Stimulated activated CD4-positive, alpha-beta T cell treated with anti-CD3 and anti-CD28 coated beads, Interleukin-2, amount 100 ng/mL, for 4 hours (primary cell): Measurements from ENCODE around the gene KIF1A.

Experiments
- DNase-seq: peaks from one replicate; pipeline ENCODE4 v3.0.0-alpha.2; 2020; ENCODE audit warnings: low read depth

The KIF1A gene, protein sequence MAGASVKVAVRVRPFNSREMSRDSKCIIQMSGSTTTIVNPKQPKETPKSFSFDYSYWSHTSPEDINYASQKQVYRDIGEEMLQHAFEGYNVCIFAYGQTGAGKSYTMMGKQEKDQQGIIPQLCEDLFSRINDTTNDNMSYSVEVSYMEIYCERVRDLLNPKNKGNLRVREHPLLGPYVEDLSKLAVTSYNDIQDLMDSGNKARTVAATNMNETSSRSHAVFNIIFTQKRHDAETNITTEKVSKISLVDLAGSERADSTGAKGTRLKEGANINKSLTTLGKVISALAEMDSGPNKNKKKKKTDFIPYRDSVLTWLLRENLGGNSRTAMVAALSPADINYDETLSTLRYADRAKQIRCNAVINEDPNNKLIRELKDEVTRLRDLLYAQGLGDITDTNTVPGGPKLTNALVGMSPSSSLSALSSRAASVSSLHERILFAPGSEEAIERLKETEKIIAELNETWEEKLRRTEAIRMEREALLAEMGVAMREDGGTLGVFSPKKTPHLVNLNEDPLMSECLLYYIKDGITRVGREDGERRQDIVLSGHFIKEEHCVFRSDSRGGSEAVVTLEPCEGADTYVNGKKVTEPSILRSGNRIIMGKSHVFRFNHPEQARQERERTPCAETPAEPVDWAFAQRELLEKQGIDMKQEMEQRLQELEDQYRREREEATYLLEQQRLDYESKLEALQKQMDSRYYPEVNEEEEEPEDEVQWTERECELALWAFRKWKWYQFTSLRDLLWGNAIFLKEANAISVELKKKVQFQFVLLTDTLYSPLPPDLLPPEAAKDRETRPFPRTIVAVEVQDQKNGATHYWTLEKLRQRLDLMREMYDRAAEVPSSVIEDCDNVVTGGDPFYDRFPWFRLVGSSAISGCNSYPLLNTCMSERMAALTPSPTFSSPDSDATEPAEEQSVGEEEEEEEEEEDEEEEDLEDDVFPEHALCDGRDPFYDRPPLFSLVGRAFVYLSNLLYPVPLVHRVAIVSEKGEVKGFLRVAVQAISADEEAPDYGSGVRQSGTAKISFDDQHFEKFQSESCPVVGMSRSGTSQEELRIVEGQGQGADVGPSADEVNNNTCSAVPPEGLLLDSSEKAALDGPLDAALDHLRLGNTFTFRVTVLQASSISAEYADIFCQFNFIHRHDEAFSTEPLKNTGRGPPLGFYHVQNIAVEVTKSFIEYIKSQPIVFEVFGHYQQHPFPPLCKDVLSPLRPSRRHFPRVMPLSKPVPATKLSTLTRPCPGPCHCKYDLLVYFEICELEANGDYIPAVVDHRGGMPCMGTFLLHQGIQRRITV (N-terminal part only)

DNA sequence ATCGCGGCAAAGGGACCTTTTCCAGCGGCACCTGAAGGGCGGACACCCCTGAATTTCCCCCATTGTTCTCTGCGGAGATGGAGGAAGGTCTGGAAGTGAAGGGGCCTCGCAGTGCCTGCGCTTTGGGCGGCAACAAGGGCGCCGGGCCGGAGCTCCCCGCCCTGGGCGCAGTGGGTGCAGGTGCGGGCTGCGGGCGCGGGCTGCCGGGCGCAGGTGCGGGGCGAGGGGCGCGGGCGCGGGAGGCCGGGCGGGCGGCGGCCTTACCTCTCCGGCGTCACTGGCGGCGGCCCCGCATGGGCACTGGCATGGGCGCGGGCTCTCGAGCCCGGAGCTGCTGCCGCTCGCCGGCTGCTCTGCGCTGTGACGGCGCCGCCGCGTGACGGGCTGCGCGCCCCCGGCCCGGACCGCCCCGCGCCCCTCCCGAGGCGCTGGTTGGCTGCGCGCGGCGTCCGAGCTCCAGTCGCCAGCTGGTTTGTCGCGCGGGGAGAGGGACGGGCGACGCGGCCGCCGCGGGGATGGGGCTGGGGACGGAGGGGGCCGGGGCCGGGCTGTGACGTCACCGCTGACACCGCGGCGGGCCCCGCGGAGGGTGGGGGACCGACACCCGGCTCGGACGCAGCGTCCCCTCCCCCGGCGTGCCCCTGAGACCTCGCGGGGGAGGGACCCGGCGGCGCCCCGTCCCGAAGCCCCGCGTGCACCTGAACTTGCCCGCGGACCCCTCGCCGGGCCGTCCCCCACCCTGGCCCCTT, at the start of gene KIF1A:
Gene KIF1A (minus strand): TSS at position 362 of the 749 bp plus-strand sequence. CDS start 22,467 bp downstream, outside the sequence.
- no peak for DNase-seq

DNA sequence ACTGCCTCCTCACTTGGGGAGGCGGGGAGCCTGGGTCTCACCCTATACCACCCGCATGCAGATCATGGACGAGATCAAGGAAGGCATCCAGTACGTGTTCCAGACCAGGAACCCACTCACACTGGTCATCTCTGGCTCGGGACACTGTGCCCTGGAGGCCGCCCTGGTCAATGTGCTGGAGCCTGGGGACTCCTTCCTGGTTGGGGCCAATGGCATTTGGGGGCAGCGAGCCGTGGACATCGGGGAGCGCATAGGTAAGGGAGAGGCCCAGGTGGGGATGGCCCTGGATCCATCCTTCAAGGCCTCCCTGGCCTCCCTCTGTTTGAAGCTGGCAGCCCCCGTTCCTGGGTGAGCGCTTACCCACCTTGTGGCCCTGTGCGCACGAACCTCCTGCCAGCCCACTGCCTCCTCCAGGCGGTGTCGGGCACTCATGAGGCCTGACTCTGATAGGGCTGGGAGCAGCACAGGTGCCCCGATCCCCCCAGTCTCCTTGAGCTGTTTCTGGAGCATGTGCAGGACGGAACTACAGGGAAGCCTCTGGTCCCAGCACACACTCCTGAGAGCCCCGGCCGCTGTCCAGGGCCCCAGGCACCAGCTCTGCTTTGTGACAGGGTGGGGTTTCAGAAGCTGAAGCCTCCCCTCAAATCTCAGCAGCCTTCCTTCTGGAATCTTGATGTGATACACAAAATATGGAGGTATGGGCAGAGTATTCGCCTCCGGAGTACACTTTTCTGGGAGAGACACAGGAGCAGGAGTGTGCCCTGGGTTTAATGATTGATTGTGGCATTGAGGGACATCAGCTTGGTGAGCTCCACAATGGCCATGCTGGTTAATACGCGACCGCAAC, 49.3 kb upstream of the KIF1A start:
- DNase-seq: no peak

DNA sequence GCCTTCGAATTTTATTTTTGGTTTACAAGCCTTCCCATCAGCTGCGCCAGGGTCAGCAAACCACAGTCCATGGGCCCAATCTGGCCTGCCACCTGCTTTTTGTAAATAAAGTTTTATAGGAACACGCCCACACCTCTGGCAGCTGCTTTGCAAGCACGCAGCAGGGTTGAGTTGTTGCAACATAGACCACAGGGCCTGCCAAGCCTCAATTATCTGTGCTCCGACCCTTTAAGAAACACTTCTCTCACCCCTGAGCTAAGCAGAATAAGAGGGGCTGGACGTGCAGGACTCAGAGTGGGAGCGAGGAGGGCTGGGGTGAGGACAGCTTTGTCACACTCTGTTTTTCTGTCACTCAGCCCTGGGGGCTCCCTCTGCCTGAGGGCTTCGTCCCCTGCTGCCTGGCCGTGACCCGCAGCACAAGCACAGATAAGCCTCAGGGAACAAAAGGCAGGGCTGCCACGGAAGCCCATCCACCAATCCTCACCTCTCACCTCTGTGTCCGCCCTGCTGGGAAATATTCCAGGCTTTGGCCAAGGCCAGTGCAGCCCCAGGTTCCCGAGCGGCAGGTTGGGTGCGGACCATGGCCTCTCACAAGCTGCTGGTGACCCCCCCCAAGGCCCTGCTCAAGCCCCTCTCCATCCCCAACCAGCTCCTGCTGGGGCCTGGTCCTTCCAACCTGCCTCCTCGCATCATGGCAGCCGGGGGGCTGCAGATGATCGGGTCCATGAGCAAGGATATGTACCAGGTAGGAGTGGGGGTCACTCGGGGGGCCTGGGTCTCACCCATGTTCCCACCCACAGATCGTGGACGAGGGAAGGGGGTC, 48.5 kb upstream of the KIF1A start, which contains the start of gene AGXT:
Gene AGXT (plus strand): TSS at position 539 of the 823 bp plus-strand sequence. CDS start 42 bp downstream, at position 581.
- no peak for DNase-seq

DNA sequence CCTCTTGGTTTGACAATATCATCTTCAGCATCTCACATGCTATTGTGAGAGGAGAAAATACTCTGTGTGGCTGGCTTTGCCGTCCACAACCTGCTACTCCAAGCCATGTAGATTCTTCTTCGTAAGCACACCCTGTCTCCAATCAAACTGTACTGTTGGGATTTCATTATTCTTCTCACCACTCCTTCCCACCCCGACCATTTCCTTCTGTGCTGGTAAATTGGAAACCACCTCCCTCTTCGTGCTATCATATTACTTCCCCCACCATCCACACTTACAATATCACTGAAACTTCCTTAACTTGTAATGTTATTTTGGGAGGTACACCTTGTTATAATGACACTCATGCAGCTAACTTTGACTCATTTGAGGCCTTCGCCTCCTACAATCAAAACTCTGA, 45.4 kb upstream of the KIF1A start:
- no peak for DNase-seq

DNA sequence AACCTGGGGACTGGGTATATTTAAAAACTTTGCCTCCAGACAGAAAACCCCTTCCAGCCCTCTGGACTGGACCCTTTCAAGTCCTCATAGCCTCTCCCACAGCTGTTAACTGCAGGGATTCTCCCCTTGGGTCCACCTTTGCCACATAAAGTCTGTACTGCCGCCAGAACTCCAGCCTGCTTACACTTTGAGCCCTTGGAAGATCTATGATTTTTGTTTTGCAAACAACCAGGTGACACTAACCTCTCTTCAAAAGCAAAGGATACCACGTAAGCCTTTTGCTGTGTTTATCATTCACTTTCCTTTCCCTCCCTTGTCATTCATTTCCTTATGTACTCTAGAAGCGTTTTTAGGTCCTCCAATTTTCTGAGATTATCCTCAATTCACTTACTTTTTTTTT, 44.5 kb upstream of the KIF1A start:
- DNase-seq: no peak

DNA sequence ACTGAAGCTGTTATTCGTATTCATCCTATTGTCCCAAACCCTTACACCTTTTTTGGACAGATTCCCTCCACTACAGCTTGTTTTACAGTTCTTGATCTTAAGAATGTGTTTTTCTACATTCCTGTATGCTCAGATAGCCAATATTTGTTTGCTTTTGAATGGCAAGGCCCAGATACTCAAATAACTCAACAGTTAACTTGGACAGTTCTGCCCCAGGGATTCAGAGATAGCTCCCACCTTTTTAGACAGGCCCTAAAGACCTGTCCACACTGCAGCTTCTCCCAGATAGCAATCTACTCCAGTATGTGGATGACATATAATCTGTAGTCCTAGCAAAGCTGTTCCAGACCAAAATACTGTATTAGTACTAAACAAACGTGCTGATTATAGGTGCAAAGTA, 41.5 kb upstream of the KIF1A start:
- no peak for DNase-seq

DNA sequence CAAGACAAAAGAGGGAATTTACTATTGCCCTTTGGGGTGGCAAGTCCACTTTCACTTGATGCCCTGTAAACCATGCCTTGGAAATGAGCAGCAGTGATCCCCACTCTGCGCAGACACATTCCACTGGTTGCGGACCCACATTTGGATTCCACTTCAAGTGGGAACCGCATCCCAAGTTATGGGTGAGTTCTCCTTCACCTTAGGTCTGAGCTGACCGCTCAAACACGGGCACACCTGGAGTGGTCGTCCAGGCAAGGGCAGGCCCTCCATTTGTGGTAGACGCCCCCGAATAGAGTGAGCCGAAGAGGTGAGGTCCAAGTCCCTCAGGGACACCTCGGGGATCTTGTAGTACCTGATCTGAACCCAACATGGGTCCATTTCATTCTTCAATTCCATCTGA, 38.9 kb upstream of the KIF1A start:
- no peak for DNase-seq

DNA sequence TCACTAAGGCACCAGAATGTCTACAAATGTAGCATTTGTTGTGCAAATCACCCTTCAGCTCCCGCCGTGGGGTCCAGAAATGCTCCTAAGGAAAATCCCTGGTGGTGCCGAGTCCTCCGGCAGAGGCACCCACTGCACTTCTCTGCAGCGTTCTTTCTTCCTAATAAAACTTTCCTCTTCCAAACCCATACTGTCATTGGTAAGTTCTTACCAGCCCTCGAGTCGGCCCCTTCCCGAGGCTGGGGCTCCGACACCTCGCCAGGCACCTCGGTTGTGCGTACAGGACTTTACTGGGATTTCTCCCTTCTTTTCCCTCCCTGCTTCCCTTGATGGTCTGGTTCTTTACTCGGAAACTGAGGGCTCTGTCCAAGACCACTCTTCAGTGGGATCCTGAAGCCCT, 38.3 kb upstream of the KIF1A start:
- DNase-seq: no peak

DNA sequence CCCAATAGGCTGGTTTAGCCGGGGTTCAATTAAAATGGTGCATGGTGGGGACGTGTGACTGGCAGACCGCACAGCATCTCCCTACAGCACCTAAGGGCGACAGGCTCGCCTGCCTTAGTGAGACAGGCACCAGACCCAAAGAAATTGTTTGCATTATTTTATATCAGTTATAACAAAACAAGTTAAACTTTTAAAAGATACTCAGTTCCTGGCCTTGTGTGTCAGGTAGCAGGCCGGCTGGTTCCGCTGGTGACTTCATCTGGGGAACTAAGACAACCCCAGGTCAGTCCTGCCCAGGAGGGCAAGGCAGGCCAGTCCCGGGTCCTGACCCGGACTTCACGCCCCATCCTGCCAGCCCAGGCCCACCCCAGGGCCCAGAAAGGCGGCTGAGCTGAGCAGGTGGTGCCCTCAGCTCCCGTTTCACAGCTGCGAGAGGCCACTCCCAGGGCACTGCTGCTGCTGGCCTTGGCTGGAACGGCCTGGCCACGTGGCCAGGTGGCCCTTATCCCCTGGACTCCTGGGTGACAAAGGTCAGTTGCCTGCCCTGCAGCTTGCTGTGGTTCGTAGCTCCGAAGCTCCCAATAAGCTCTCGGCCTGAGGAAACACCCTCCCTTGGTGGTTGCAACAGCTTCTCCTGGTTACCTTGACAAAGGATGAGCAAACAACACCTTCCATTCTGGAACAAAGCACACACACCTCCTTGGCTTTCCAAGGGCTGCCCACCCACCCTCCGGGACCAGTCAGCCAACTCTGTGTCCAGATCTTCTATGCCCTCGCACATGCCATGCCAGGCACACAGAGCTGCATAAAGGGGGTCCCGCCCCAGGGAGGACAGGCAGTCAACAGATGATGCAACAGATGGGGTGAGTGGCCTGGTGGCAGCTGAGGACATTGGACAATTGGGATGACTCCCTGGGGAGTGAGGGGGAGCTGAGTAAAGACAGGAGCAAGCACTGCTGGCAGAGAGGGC, 37.3 kb upstream of the KIF1A start:
- no peak for DNase-seq

DNA sequence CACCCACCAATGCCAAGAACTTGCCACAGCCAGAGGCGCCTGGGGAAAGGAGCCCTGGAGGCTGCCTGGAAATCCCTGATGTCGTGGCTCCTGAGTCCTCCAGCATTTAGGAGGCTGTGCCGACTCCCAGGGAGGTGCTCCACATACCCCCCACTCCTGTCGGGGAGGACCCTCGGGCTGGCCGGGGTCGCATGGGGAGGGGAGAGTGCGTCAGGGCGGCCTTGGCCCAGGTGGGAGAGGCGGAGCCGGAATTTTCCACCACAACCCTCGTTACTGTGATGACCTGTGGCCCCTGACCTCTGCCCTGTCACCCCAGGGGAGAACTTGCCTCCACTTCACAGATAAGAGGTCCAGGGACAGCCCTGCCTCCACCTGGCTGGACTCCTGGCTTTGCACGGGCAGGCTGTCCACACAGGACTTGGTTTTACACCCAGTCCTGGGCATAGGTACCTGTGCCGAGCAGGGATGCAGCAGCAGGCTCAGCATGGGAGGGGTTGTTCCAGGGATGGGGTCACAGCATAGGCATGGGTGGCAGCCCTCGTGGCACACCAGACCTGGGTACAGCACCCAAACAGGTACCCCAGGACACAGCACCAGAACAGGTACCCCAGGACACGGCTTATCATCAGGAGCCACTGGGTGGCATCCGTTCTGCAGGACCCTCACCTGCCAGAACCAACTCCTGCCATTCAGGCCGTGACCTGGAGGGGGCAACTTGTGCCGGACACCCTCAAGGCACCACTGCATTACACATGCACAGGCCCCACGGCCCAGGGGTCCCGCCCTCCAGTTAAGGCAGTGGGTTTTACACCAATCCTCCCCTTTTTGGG, 36.3 kb upstream of the KIF1A start:
- DNase-seq: no peak

DNA sequence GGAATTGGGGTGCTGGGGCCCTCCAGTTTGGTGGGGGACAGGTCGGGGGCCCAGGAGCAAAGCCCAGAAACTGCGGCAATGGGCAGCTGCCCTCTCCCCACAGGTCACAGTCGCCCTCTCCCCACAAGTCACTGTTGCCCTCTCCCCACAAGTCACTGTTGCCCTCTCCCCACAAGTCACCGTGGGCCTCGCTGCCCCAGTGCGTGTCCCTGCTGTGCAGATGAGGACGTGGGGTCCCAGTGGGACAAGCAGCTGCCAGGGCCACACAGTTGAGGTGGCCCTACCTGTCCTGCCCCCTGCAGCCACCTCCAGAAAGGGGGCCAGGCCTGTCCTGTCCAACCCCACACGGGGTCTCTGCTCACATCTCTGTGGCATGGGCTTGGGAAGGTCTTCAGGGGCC, 35.7 kb upstream of the KIF1A start:
- DNase-seq: no peak

DNA sequence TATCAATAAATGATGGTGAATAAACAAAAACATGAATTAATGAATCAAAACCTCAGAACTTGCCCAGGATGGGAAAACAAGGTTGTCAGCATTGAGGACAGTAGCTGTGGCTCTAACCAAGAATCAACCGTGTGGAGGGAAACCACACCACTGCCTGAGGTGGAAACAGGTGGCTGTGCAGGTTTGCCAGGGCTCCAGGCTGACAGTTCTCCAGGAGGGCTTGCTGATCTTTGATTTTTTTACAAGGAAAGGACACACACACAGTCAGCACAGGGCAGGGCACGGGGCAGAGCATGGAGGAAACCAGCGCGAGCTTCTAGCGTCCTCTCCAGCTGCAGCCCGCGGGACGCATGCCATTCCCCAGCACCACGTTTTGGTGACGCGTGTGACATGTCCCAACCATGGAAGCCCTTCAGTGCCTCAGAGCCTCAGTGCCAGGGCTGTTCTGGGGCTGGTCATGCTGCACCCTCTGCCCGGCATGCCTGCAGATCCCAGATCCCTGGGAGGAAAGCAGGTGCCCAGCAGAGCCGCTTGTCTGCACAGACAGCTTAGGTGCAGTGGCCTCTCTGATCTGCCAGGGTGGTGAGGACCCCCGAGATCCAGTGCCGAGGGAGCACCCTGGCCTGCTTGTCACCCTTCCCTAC, 32.8 kb upstream of the KIF1A start:
- DNase-seq: no peak

DNA sequence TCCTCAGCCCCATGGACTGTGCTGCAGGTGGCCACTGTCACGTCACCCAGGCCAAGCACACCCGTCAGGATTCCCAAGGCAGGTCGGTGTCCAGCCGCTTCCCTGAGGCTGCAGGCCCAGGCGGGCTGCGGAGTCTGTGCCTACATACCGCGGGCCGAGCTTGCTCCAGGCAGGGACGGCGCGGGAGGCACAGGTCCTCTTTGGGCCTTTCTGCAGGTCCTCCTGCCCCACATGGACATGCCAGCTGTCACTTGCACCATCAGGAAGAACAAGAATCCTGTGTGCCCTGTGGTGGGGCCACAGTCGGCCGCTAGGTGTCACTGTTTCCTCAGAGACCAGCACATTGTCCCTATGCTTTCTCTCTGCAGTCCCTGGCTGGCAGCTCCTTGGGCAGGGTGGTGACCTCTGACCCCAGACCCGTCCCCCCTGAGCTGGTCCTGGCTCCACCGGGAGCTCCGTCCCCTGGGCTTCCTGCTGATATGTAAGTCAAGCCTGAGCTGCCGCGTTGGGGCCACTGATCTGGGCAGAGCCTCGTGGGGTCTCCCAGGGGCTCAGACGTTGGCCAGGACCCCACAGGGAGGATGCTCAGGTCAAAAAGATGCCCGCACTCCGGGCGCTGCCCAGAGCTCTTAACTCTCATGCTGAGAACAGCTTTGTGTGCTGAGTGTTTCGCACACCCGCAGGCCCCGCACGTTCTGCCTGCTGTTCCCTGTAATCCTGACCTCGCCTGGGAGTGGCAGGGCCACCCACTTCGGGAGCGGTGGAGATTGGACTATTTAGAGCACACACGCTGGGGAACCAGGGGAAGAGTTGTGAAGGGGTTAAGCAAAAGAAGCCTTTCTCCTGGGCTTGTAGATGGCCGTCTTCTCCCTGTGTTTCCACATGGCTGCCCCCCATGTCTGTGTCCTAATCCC, 31.3 kb upstream of the KIF1A start:
- DNase-seq: peak; percentile 70

DNA sequence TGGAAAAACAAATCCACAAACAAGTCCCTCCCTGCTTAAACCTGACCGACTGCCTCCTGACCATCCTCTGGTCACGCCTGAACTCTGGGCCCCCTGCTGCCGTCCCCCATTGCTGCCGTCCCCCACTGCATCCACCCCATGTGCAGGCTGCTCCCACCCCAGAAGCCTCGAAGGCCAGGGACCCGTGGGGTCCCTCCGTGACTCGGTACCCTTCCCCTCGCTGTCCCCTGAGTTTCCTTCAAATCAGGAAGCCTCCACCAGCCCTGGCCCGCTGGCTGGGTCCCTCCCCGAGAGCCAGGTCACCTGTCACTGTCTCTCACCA, 30.7 kb upstream of the KIF1A start:
- no peak for DNase-seq

DNA sequence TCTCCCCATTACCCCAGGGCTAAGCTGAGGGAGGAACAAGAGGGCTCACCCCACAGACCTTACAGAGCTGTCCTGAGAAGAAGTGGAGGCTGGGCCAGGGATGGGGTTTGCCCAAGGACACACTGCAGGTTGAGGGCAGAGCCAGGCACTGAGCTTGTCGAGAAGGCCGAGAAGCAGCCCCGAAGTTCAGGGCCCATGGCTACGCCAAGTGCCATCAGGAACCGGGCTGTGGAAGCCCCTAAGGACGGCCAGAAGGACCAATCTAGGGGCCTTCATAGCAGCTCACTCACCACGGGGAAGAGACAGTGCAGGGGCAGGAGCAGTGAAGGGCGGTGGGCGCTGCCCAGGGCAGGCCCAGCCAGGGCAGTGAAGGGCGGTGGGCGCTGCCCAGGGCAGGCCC, 30.0 kb upstream of the KIF1A start:
- DNase-seq: no peak
